ENCODE data around the gene TERT. TPM values are rescaled to one million over a fixed set of nuclear protein-coding genes. Genes with fewer than 3 reads are reported as not detected.
"Not testable (repeated sequence)": the region's sequence is repeated elsewhere in the genome, so short reads cannot be mapped to it uniquely, and the experiment has no call there.

Gene TERT
- total RNA-seq = 10 to 100 TPM; 10.1 to 13.1 TPM

GRCh38 chr5:1294835-1295649, at the start of gene TERT:
TSS of gene TERT (minus strand) at chr5:1295068. CDS start at chr5:1294989, 79 bp downstream.
- peak within 1 kb of the TSS; percentile 58 for H3K4me3 Mint-ChIP-seq
- peaks cover 18% of the 10 kb centered on the region for H3K4me1 Mint-ChIP-seq (ENCODE audit: low read depth)
- H3K9me3 Mint-ChIP-seq = no peaks in the 10 kb centered on the region
- H3K36me3 Mint-ChIP-seq (ENCODE audit: low read depth) = peaks cover 10% of the 10 kb centered on the region
- CTCF ChIA-PET = no interaction called here
- H3K27me3 Mint-ChIP-seq (ENCODE audit: low read depth) = no peaks in the 10 kb centered on the region
- no peak within 1 kb of the TSS for H3K27ac Mint-ChIP-seq
- intact Hi-C loops (cut with micrococcal nuclease) = loop anchor here (1.0 kb wide), 2 partner anchors 21 to 50 kb away; partner anchors contain the start of gene CLPTM1L
- DNase-seq = peak; percentile 81

- H3K36me3 Mint-ChIP-seq (ENCODE audit: low read depth) = peaks cover 20% of the 10 kb centered on the region
- CTCF ChIA-PET = interaction anchor here (0.7 to 1.0 kb wide), 3 partner anchors 36 to 285 kb away, joined by 3 read pairs; no protein-coding TSS in a partner anchor
- intact Hi-C loops (cut with micrococcal nuclease) = loop anchor here (10.0 kb wide), 2 partner anchors 301 to 869 kb away; no protein-coding TSS in a partner anchor
These were observed 49.3 kb upstream of the TERT start for GRCh38 chr5:1343931-1344901.

GRCh38 chr5:1343315-1343751, 48.5 kb upstream of the TERT start:
- intact Hi-C loops (cut with micrococcal nuclease) = loop anchor here (10.0 kb wide), 2 partner anchors 301 to 869 kb away; no protein-coding TSS in a partner anchor
- Mint-ChIP-seq H3K4me3 (peak overlapping the region; percentile 54), H3K4me1 (ENCODE audit: low read depth) (peaks cover 31% of the 10 kb centered on the region), H3K9me3 (no peaks in the 10 kb centered on the region), H3K27ac (no peak overlapping the region), H3K27me3 (ENCODE audit: low read depth) (no peaks in the 10 kb centered on the region), H3K36me3 (ENCODE audit: low read depth) (peaks cover 20% of the 10 kb centered on the region)
- DNase-seq = no peak
- CTCF ChIA-PET = no interaction called here

More at GRCh38 chr5:1343931-1344901, 49.3 kb upstream of the TERT start:
- no peaks in the 10 kb centered on the region for H3K27me3 Mint-ChIP-seq (ENCODE audit: low read depth)
- DNase-seq = peak; percentile 21
- H3K4me3 Mint-ChIP-seq = peak overlapping the region; percentile 79
- peak overlapping the region; percentile 70 for H3K27ac Mint-ChIP-seq
- peaks cover 31% of the 10 kb centered on the region for H3K4me1 Mint-ChIP-seq (ENCODE audit: low read depth)
- no peaks in the 10 kb centered on the region for H3K9me3 Mint-ChIP-seq

- H3K9me3 Mint-ChIP-seq; DNase-seq; H3K4me3 Mint-ChIP-seq; H3K27me3 Mint-ChIP-seq (ENCODE audit: low read depth); H3K27ac Mint-ChIP-seq; CTCF ChIA-PET: not testable (repeated sequence)
- Mint-ChIP-seq H3K4me1 (ENCODE audit: low read depth) (peaks cover 31% of the 10 kb centered on the region), H3K36me3 (ENCODE audit: low read depth) (peaks cover 23% of the 10 kb centered on the region)
- intact Hi-C loops (cut with micrococcal nuclease) = loop anchor here (10.0 kb wide), 2 partner anchors 302 to 868 kb away; no protein-coding TSS in a partner anchor
These were observed 47.8 kb upstream of the TERT start for GRCh38 chr5:1342711-1343110.

- H3K4me3 Mint-ChIP-seq = no peak overlapping the region
- H3K9me3 Mint-ChIP-seq = no peaks in the 10 kb centered on the region
- CTCF ChIA-PET = no interaction called here
- no peaks in the 10 kb centered on the region for H3K27me3 Mint-ChIP-seq (ENCODE audit: low read depth)
- H3K27ac Mint-ChIP-seq = no peak overlapping the region
- H3K36me3 Mint-ChIP-seq (ENCODE audit: low read depth) = peaks cover 23% of the 10 kb centered on the region
- no peak for DNase-seq
- intact Hi-C loops (cut with micrococcal nuclease) = loop anchor here (10.0 kb wide), 2 partner anchors 303 to 867 kb away; no protein-coding TSS in a partner anchor
- peaks cover 31% of the 10 kb centered on the region for H3K4me1 Mint-ChIP-seq (ENCODE audit: low read depth)
These were observed 47.4 kb upstream of the TERT start for GRCh38 chr5:1342268-1342667.

- H3K36me3 Mint-ChIP-seq (ENCODE audit: low read depth) = peaks cover 24% of the 10 kb centered on the region
- no peak overlapping the region for H3K27ac Mint-ChIP-seq
- no peak for DNase-seq
- intact Hi-C loops (cut with micrococcal nuclease) = loop anchor here (10.0 kb wide), 2 partner anchors 303 to 867 kb away; no protein-coding TSS in a partner anchor
- no peak overlapping the region for H3K4me3 Mint-ChIP-seq
- peaks cover 34% of the 10 kb centered on the region for H3K4me1 Mint-ChIP-seq (ENCODE audit: low read depth)
- CTCF ChIA-PET = no interaction called here
- H3K27me3 Mint-ChIP-seq (ENCODE audit: low read depth) = no peaks in the 10 kb centered on the region
- H3K9me3 Mint-ChIP-seq = no peaks in the 10 kb centered on the region
These were observed 47.0 kb upstream of the TERT start for GRCh38 chr5:1341863-1342262.

GRCh38 chr5:1339818-1340210, 44.9 kb upstream of the TERT start:
- not testable (repeated sequence) for H3K27me3 Mint-ChIP-seq (ENCODE audit: low read depth); H3K9me3 Mint-ChIP-seq; H3K27ac Mint-ChIP-seq; H3K4me3 Mint-ChIP-seq; DNase-seq
- intact Hi-C loops (cut with micrococcal nuclease) = loop anchor here (10.0 kb wide), 2 partner anchors 305 to 865 kb away; no protein-coding TSS in a partner anchor
- Mint-ChIP-seq H3K4me1 (ENCODE audit: low read depth) (peaks cover 34% of the 10 kb centered on the region), H3K36me3 (ENCODE audit: low read depth) (peaks cover 29% of the 10 kb centered on the region)
- CTCF ChIA-PET = interaction anchor here (0.7 kb wide), 1 partner anchor 316 kb away, joined by 3 read pairs; no protein-coding TSS in a partner anchor

GRCh38 chr5:1339139-1339817, 44.4 kb upstream of the TERT start:
- H3K36me3 Mint-ChIP-seq (ENCODE audit: low read depth) = peaks cover 29% of the 10 kb centered on the region
- H3K4me1 Mint-ChIP-seq (ENCODE audit: low read depth) = peaks cover 34% of the 10 kb centered on the region
- DNase-seq; H3K27ac Mint-ChIP-seq; intact Hi-C loops (cut with micrococcal nuclease); H3K27me3 Mint-ChIP-seq (ENCODE audit: low read depth); H3K9me3 Mint-ChIP-seq; H3K4me3 Mint-ChIP-seq; CTCF ChIA-PET: not testable (repeated sequence)

- DNase-seq = no peak
- intact Hi-C loops (cut with micrococcal nuclease) = no loop called here
- H3K27ac Mint-ChIP-seq = no peak overlapping the region
- H3K4me1 Mint-ChIP-seq (ENCODE audit: low read depth) = peaks cover 29% of the 10 kb centered on the region
- H3K27me3 Mint-ChIP-seq (ENCODE audit: low read depth) = no peaks in the 10 kb centered on the region
- H3K9me3 Mint-ChIP-seq = no peaks in the 10 kb centered on the region
- H3K4me3 Mint-ChIP-seq = no peak overlapping the region
- CTCF ChIA-PET = no interaction called here
- peaks cover 24% of the 10 kb centered on the region for H3K36me3 Mint-ChIP-seq (ENCODE audit: low read depth)
These were observed 43.7 kb upstream of the TERT start for GRCh38 chr5:1338506-1339070.

- intact Hi-C loops (cut with micrococcal nuclease) = no loop called here
- DNase-seq = no peak
- peaks cover 21% of the 10 kb centered on the region for H3K36me3 Mint-ChIP-seq (ENCODE audit: low read depth)
- no peaks in the 10 kb centered on the region for H3K9me3 Mint-ChIP-seq
- CTCF ChIA-PET = no interaction called here
- H3K27me3 Mint-ChIP-seq (ENCODE audit: low read depth) = no peaks in the 10 kb centered on the region
- H3K27ac Mint-ChIP-seq = no peak overlapping the region
- no peak overlapping the region for H3K4me3 Mint-ChIP-seq
- H3K4me1 Mint-ChIP-seq (ENCODE audit: low read depth) = peaks cover 24% of the 10 kb centered on the region
These were observed 43.3 kb upstream of the TERT start for GRCh38 chr5:1338196-1338490.

GRCh38 chr5:1337489-1338195, 42.8 kb upstream of the TERT start:
- no peaks in the 10 kb centered on the region for H3K9me3 Mint-ChIP-seq
- peaks cover 22% of the 10 kb centered on the region for H3K4me1 Mint-ChIP-seq (ENCODE audit: low read depth)
- H3K36me3 Mint-ChIP-seq (ENCODE audit: low read depth) = peaks cover 20% of the 10 kb centered on the region
- intact Hi-C loops (cut with micrococcal nuclease) = no loop called here
- CTCF ChIA-PET = interaction anchor here (1.0 kb wide), 1 partner anchor 9 kb away, joined by 3 read pairs; no protein-coding TSS in a partner anchor
- H3K4me3 Mint-ChIP-seq = no peak overlapping the region
- no peak for DNase-seq
- H3K27ac Mint-ChIP-seq = no peak overlapping the region
- H3K27me3 Mint-ChIP-seq (ENCODE audit: low read depth) = no peaks in the 10 kb centered on the region

All from activated naive CD4-positive, alpha-beta T cell treated with anti-CD3 and anti-CD28 coated beads for 36 hours (primary cell).